Kidney epithelial cell (primary cell): ENCODE results near the gene GTF2H1. TPM values are rescaled to one million over a fixed set of nuclear protein-coding genes. Genes with fewer than 3 reads are reported as not detected.
"Not testable (repeated sequence)": the region's sequence is repeated elsewhere in the genome, so short reads cannot be mapped to it uniquely, and the experiment has no call there.

Source experiments
- DNase-seq: peaks from one replicate; pipeline ENCODE4 v3.0.0-alpha.2; 2010; ENCODE audit warnings: low read depth
- H3K27me3 ChIP-seq: 2 replicates; pipeline ENCODE4 v1.6.0; 2011; ENCODE audit warnings: low read length; ENCODE audit not compliant: control insufficient read depth, insufficient read depth
- H3K36me3 ChIP-seq: 2 replicates; pipeline ENCODE4 v1.5.1; 2011; ENCODE audit warnings: low read length; ENCODE audit not compliant: control insufficient read depth, insufficient read depth
- H3K4me3 ChIP-seq: 2 replicates; pipeline ENCODE4 v1.5.1; 2011; ENCODE audit warnings: low read depth, mild to moderate bottlenecking, control low read depth, low read length
- CTCF ChIP-seq: IDR thresholded peaks from 2 replicates; pipeline ENCODE4 v1.5.1; 2011; ENCODE audit warnings: mild to moderate bottlenecking, moderate library complexity, low read length, control low read depth, inconsistent platforms; ENCODE audit not compliant: insufficient read depth, poor library complexity, severe bottlenecking
- total RNA-seq: library from RNA; depleted of rRNA; stranded (reverse); fragments of >200 nt; gene quantifications from 2 replicates; pipeline ENCODE4 v1.2.3, GENCODE V29; 2015

The GTF2H1 gene
- total RNA-seq, 1 donor from 2014 or later: 57.2 TPM

DNA sequence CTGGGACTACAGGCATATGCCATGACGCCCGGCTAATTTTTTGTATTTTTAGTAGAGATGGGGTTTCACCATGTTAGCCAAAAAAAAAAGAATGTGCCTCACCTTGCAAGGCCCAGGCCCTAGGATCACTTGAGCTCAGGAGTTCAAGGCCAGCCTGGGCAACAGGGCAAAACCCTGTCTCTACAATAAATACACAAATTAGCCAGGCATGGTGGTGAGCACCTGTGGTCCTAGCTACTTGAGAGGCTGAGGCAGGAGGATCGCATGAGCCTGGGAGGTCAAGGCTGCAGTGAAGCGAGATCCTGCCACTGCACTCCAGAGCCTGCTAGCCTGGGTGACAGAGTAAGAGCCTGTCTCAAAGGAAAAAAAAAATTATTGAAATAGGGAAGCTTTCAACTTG, 81.7 kb downstream of the GTF2H1 start:
- no peak for DNase-seq
- Histone ChIP-seq H3K27me3 (no peaks in the 10 kb centered on the region), H3K36me3 (peaks cover 2% of the 10 kb centered on the region), H3K4me3 (no peak overlapping the region)
- no peak for TF ChIP-seq CTCF

DNA sequence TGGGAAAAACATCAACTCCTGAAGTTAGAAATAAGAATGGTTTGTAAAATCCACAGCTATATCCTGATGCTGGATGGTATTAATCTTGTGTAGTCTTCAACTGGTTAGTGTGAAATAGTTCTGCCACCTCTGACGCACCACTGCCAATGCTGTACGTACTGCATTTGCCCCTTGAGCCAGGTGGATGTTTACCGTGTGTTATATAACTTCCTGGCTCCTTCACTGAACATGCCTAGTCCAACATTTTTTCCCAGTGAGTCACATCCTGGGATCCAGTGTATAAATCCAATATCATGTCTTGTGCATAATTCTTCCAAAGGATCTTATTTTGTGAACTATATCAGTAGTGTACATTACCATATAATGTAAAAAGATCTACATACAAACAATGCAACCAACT, 85.0 kb downstream of the GTF2H1 start:
- not testable (repeated sequence) for H3K4me3 ChIP-seq, H3K36me3 ChIP-seq, H3K27me3 ChIP-seq, DNase-seq

GRCh38 chr11:18408558-18409291, 86.4 kb downstream of the GTF2H1 start:
- no peak for TF ChIP-seq CTCF
- no peaks in the 10 kb centered on the region for H3K36me3 ChIP-seq
- no peak overlapping the region for H3K4me3 ChIP-seq
- no peak for DNase-seq
- H3K27me3 ChIP-seq: no peaks in the 10 kb centered on the region

DNA sequence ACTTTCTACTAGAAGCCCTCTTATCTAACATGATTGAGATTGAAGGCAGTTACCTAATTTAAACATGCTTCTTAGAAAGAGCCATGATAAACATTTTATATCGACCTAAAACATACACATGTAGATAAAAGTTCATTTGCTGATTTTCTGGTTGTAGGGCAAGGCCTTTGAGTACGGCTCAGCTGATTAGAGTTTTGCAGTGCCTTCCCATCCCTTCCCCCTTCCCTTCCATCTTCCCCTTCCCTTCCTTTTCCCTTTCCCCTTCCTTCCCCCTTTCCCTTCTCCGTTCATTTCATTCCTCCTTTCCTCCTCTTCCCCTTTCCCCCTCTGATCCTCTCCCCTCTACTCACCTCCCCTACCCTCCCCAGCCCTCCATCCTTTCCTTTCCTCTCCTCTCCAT, 94.1 kb downstream of the GTF2H1 start:
- DNase-seq: no peak

More for the DNA sequence above, 94.1 kb downstream of the GTF2H1 start:
- no peak for TF ChIP-seq CTCF
- H3K36me3 ChIP-seq: no peaks in the 10 kb centered on the region
- no peak overlapping the region for H3K4me3 ChIP-seq
- no peaks in the 10 kb centered on the region for H3K27me3 ChIP-seq

Other genes with a start within 250 kb of the GTF2H1 start
- 14.7 and 17.7 TPM in 2 replicates for gene SAAL1, start 216.5 kb upstream of the GTF2H1 start, total RNA-seq
- gene MRGPRX3, start 190.0 kb upstream of the GTF2H1 start, total RNA-seq: not detected in 2 replicates
- not detected in 2 replicates for gene MRGPRX4, start 149.7 kb upstream of the GTF2H1 start, total RNA-seq
- 1.3 TPM in 1 of 2 replicates, not detected in the other for gene SAA4, start 85.8 kb upstream of the GTF2H1 start, total RNA-seq
- gene SAA2, start 73.9 kb upstream of the GTF2H1 start, total RNA-seq: 2.2 and 8.0 TPM in 2 replicates
- 2.8 and 5.8 TPM in 2 replicates for gene SAA1, start 56.3 kb upstream of the GTF2H1 start, total RNA-seq
- 15.1 and 15.7 TPM in 2 replicates for gene HPS5, start 427 bp upstream of the GTF2H1 start, total RNA-seq
- gene LDHA, start 72.0 kb downstream of the GTF2H1 start, total RNA-seq: 269 and 279 TPM in 2 replicates
- 0.82 and 2.6 TPM in 2 replicates for gene LDHC, start 89.8 kb downstream of the GTF2H1 start, total RNA-seq
- gene LDHAL6A, start 133.3 kb downstream of the GTF2H1 start, total RNA-seq: not detected in 2 replicates
- gene TSG101, start 204.4 kb downstream of the GTF2H1 start, total RNA-seq: 131 and 180 TPM in 2 replicates